Thyroid gland (tissue), 4 donors: ENCODE data around the gene TBC1D1. TPM values are rescaled to one million over a fixed set of nuclear protein-coding genes. Genes with fewer than 3 reads are reported as not detected.

ENCODE experiments used
- DNase-seq, 2 donors: peaks; one replicate each; pipeline ENCODE4 v3.0.0-alpha.2; 2019
- H3K27ac ChIP-seq, 3 donors: fragments of 200-600 bp; sonication (generic); 1 replicate in 2 of 3; 2 replicates in 1 of 3; pipeline ENCODE4 v1.5.1; 2016 to 2019; ENCODE audit warnings: mild to moderate bottlenecking in 1 of 3, moderate library complexity in 1 of 3
- H3K27me3 ChIP-seq: fragments of 200-600 bp; sonication (generic); one replicate; pipeline ENCODE4 v1.5.1; 2019
- H3K36me3 ChIP-seq, 2 donors: fragments of 200-600 bp; sonication (generic); one replicate each; pipeline ENCODE4 v1.5.1; 2016 to 2019
- H3K4me1 ChIP-seq, 2 donors: fragments of 200-600 bp; sonication (generic); one replicate each; pipeline ENCODE4 v1.5.1; 2017 to 2019
- H3K4me3 ChIP-seq, 3 donors: fragments of 200-600 bp; sonication (generic); replicated peaks in 1 of 3; 1 replicate in 2 of 3; 2 replicates in 1 of 3; pipeline ENCODE4 v1.5.1; 2016; ENCODE audit warnings: mild to moderate bottlenecking in 1 of 3
- H3K9me3 ChIP-seq: fragments of 200-600 bp; sonication (generic); one replicate; pipeline ENCODE4 v1.5.1; 2017
- POLR2A ChIP-seq, 2 donors: fragments of 450-650 bp; IDR thresholded peaks; one replicate each; pipeline ENCODE4 v1.6.1; 2017; ENCODE audit warnings: antibody characterized with exemption in 2 of 2, mild to moderate bottlenecking in 2 of 2, moderate library complexity in 1 of 2
- WGBS, 2 donors: methylation state at CpG; one replicate each; pipeline ENCODE4 v1.1.5; 2017; 5-methylcytosine and 5-hydroxymethylcytosine counted together
- intact Hi-C: fragments of 100-400 bp; cut with DNase I; formaldehyde crosslinking; loops from one replicate; pipeline ENCODE4 v1.15.1; 2023
- total RNA-seq, 4 donors: library from RNA; depleted of rRNA; stranded (reverse); fragments of >200 nt; gene quantifications; one replicate each; pipeline ENCODE4 v1.2.3, GENCODE V29; 2016
- TF ChIP-seq, protein P1 (sequence below), 6 experiments: fragments of 200-600 bp in 3 of 6; fragments of 450-650 bp in 3 of 6; sonication (generic) in 3 of 6; IDR thresholded peaks; one replicate each; pipeline ENCODE4 v1.5.1; 2016 to 2019; ENCODE audit warnings: antibody characterized with exemption in 6 of 6, mild to moderate bottlenecking in 2 of 6, inconsistent platforms in 1 of 6, moderate library complexity in 1 of 6

TBC1D1 gene
- total RNA-seq, 4 donors from 2014 or later = 192 to 284 (median 230) TPM

DNA sequence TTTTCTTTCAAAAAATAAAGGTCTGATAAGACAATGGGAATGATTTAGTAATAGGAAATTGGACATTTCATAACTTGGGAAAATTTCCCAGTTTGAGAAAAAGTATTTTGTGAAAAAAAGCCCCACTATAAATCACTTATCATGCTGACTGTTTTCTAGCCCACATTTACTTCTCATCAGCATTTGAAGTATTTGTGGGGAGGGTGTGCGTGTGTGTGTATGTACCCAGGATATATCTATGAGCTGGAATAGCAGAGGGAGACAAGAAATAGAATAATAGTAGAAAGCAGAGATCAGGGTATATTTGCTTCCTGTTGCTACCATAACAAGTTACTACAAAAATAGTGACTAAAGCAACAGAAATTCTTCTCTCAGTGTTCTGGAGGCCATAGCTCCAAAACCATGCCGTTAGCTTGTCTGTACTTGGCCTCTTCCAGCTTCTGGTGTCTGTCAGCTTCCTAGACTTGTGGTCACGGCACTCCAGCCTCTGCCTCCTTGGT, 209.1 kb downstream of the TBC1D1 start:
- Histone ChIP-seq H3K4me1 (peaks cover 0 to 3% of the 10 kb centered on the region in 2 donors), H3K9me3 (no peaks in the 10 kb centered on the region), H3K4me3 (no peak overlapping the region), H3K27me3 (no peaks in the 10 kb centered on the region), H3K27ac (peak overlapping the region in 1 of 3 donors; percentile 20), H3K36me3 (peaks cover 16 to 24% of the 10 kb centered on the region in 2 donors)
- intact Hi-C loops = no loop called here
- TF ChIP-seq, protein P1, sequence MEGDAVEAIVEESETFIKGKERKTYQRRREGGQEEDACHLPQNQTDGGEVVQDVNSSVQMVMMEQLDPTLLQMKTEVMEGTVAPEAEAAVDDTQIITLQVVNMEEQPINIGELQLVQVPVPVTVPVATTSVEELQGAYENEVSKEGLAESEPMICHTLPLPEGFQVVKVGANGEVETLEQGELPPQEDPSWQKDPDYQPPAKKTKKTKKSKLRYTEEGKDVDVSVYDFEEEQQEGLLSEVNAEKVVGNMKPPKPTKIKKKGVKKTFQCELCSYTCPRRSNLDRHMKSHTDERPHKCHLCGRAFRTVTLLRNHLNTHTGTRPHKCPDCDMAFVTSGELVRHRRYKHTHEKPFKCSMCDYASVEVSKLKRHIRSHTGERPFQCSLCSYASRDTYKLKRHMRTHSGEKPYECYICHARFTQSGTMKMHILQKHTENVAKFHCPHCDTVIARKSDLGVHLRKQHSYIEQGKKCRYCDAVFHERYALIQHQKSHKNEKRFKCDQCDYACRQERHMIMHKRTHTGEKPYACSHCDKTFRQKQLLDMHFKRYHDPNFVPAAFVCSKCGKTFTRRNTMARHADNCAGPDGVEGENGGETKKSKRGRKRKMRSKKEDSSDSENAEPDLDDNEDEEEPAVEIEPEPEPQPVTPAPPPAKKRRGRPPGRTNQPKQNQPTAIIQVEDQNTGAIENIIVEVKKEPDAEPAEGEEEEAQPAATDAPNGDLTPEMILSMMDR (IDR thresholded peaks at IDR 0.05) = no peak
- TF ChIP-seq POLR2A (IDR thresholded peaks at IDR 0.05) = no peak
- no peak for DNase-seq
- whole genome bisulfite sequencing, 2 donors = 82 to 87% methylated on average over 3 of the region's 3 CpGs

DNA sequence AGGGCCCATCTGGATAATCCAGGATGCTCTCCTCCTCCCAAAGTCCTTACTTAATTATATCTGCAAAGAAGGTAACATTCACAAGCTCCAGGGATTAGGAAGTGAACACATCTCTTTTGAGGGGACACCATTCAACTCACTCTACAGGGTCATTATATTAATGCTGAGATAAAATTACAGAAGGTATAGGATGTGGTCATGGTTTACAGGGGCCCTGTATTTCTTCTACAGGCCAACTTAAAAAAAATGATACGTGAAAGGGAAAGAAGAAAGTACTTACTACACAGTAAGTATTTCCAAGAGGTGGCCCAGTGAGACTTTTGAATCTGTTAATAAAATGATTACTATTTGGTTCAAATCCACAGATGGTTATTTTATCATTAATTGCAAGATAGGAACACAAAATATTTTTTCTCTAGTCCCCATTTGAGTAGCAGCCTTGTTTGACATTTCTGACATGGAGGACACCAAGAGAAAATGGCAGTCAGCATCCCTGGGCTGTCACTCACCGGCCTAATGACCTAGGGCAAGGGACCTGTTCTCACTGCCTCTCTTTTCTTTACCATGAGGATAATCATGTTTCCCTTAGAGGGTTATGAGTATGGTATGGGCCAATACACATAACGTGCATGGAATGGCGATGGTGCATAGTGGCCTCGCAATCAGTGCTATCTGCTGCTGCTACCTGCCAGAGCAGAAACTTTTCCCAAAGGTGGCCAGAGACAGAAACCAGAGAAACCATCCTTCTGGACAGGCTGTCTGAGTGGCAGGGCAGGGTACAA, 209.8 kb downstream of the TBC1D1 start:
- TF ChIP-seq, protein P1 (IDR thresholded peaks at IDR 0.05) = no peak
- TF ChIP-seq POLR2A (IDR thresholded peaks at IDR 0.05) = no peak
- intact Hi-C loops = no loop called here
- Histone ChIP-seq H3K4me1 (peaks cover 0 to 3% of the 10 kb centered on the region in 2 donors), H3K9me3 (no peaks in the 10 kb centered on the region), H3K27me3 (no peaks in the 10 kb centered on the region), H3K36me3 (peaks cover 16 to 28% of the 10 kb centered on the region in 2 donors), H3K27ac (peak overlapping the region in 1 of 3 donors; percentile 20), H3K4me3 (no peak overlapping the region)
- DNase-seq = no peak
- WGBS, 2 donors = 96 to 97% methylated on average over 5 of the region's 5 CpGs

DNA sequence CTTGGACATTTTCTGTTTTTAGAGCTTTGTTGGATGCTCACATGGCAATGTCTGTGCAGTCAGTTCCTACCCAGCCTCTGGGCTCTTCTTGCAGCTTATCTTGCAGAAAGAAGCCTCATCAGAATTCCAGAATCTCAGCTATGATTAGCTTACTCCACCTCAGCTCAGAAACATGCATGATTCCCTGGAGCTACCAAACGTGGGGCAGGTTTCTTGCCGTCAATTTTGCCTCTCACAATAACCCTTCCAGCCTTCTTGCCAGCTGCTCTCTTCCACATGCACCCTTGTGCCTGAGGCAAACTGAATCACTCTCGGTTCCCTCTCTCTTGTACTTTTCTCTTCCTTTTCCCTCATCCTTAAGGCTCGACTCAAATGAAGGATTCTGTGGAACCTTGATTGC, 210.7 kb downstream of the TBC1D1 start:
- no peak for TF ChIP-seq POLR2A (IDR thresholded peaks at IDR 0.05)
- TF ChIP-seq, protein P1 (IDR thresholded peaks at IDR 0.05) = no peak
- Histone ChIP-seq H3K27me3 (no peaks in the 10 kb centered on the region), H3K27ac (no peak overlapping the region), H3K9me3 (no peaks in the 10 kb centered on the region), H3K4me1 (peaks cover 0 to 3% of the 10 kb centered on the region in 2 donors), H3K4me3 (no peak overlapping the region), H3K36me3 (peaks cover 16 to 28% of the 10 kb centered on the region in 2 donors)
- 82 to 85% methylated on average over 4 of the region's 4 CpGs for WGBS, 2 donors
- intact Hi-C loops = no loop called here
- no peak for DNase-seq

DNA sequence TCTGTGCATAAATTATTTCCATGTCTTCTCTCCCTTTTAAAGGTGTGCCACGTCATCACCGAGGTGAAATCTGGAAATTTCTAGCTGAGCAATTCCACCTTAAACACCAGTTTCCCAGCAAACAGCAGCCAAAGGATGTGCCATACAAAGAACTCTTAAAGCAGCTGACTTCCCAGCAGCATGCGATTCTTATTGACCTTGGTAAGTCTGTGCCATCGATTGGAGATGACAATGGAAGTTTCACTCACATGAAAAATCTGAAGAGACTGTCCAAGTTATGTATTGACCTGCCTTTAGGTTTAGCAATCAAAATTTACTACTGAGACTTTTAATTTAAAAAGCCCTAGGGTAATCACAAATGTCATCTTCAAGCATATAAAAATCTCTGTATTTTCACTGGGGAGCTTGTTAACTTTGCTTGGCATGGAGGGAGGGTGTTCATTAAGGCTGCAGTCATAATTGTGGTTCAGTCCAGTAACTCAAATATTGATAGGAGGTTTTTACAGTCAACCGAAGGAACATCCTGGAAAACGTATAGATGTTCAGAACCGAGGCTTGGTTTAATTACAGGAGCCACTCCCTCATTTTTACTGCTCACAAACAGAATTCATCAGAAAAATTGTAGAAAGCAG, 212.2 kb downstream of the TBC1D1 start:
- intact Hi-C loops = no loop called here
- Histone ChIP-seq H3K27me3 (no peaks in the 10 kb centered on the region), H3K36me3 (peaks cover 17 to 27% of the 10 kb centered on the region in 2 donors), H3K4me3 (no peak overlapping the region), H3K4me1 (peaks cover 0 to 3% of the 10 kb centered on the region in 2 donors), H3K27ac (no peak overlapping the region), H3K9me3 (no peaks in the 10 kb centered on the region)
- TF ChIP-seq POLR2A (IDR thresholded peaks at IDR 0.05) = no peak
- TF ChIP-seq, protein P1 (IDR thresholded peaks at IDR 0.05) = no peak
- 93 to 97% methylated on average over 7 of the region's 7 CpGs for WGBS, 2 donors
- DNase-seq = no peak
